Measurements from ENCODE around the gene ZNF821. TPM values are rescaled to one million over a fixed set of nuclear protein-coding genes. Genes with fewer than 3 reads are reported as not detected.
A peak's percentile ranks its signal among the peaks of the same experiment; 100 is the strongest.
"Not testable (repeated sequence)": the region's sequence is repeated elsewhere in the genome, so short reads cannot be mapped to it uniquely, and the experiment has no call there.

Gene ZNF821
- total RNA-seq, 1 experiment from 2014 or later = 10.8 TPM

GRCh38 chr16:71902656-71903365, 18.8 kb upstream of the ZNF821 start:
- no peak for DNase-seq (ENCODE audit: low spot score)

- no peak for DNase-seq (ENCODE audit: low spot score)
Observed at GRCh38 chr16:71899171-71899570, 15.2 kb upstream of the ZNF821 start.

GRCh38 chr16:71896764-71897368, 12.9 kb upstream of the ZNF821 start:
- no peak for DNase-seq (ENCODE audit: low spot score)

- peak; percentile 45 for DNase-seq (ENCODE audit: low spot score)
Observed at GRCh38 chr16:71895679-71896365, 11.8 kb upstream of the ZNF821 start.

GRCh38 chr16:71894921-71895678, 11.1 kb upstream of the ZNF821 start, which contains the start of gene IST1:
Gene IST1, plus strand, starts transcription at chr16:71895531. Its CDS starts 20,110 bp downstream, at chr16:71915641.
- peak; percentile 97 for DNase-seq (ENCODE audit: low spot score)

GRCh38 chr16:71894229-71894920, 10.4 kb upstream of the ZNF821 start:
- peak; percentile 57 for DNase-seq (ENCODE audit: low spot score)

GRCh38 chr16:71893888-71894228, 9.9 kb upstream of the ZNF821 start:
- DNase-seq (ENCODE audit: low spot score) = no peak

GRCh38 chr16:71889147-71889546, 5.2 kb upstream of the ZNF821 start:
- DNase-seq (ENCODE audit: low spot score) = no peak

GRCh38 chr16:71885261-71885650, 1.3 kb upstream of the ZNF821 start:
- peak; percentile 31 for DNase-seq (ENCODE audit: low spot score)

- DNase-seq (ENCODE audit: low spot score) = peak; percentile 36
Observed at GRCh38 chr16:71883168-71883848, 674 bp downstream of the ZNF821 start.

- DNase-seq (ENCODE audit: low spot score) = peak; percentile 94
Observed at GRCh38 chr16:71882505-71883167, 1.3 kb downstream of the ZNF821 start.

- DNase-seq (ENCODE audit: low spot score) = no peak
Observed at GRCh38 chr16:71880176-71880575, 3.8 kb downstream of the ZNF821 start.

GRCh38 chr16:71878911-71879310, 5.1 kb downstream of the ZNF821 start:
- no peak for DNase-seq (ENCODE audit: low spot score)

GRCh38 chr16:71873199-71873598, 10.8 kb downstream of the ZNF821 start:
- DNase-seq (ENCODE audit: low spot score) = no peak

- DNase-seq (ENCODE audit: low spot score) = no peak
Observed at GRCh38 chr16:71870818-71871217, 13.2 kb downstream of the ZNF821 start.

GRCh38 chr16:71869089-71869488, 14.9 kb downstream of the ZNF821 start:
- no peak for DNase-seq (ENCODE audit: low spot score)

- no peak for DNase-seq (ENCODE audit: low spot score)
Observed at GRCh38 chr16:71867939-71868338, 16.0 kb downstream of the ZNF821 start.

- DNase-seq (ENCODE audit: low spot score) = not testable (repeated sequence)
Observed at GRCh38 chr16:71867175-71867574, 16.8 kb downstream of the ZNF821 start.

GRCh38 chr16:71865173-71865863, 18.7 kb downstream of the ZNF821 start:
- no peak for DNase-seq (ENCODE audit: low spot score)

- no peak for DNase-seq (ENCODE audit: low spot score)
Observed at GRCh38 chr16:71863995-71864394, 20.0 kb downstream of the ZNF821 start.
